MCF 10A (cell line): ENCODE data around the gene AGBL4. TPM values are rescaled to one million over a fixed set of nuclear protein-coding genes. Genes with fewer than 3 reads are reported as not detected.

Source experiments
- BruUV-seq: library from RNA; stranded (reverse); fragments of 400-500 nt; replicated peaks from 2 replicates; lab custom pipeline; 2021; lab: Mats Ljungman, UMichigan
- CTCF ChIA-PET: fragments of 300-600 bp; sonication (Branson Sonifier 250); formaldehyde crosslinking; extraction: SDS; loops from one replicate; lab custom pipeline; 2021; ENCODE audit warnings: antibody characterized with exemption, inconsistent platforms; lab: Yijun Ruan, JAX
- POLR2A ChIA-PET: fragments of 300-600, 350-650 bp; sonication (Branson Sonifier 250); formaldehyde crosslinking; extraction: SDS; loops from one replicate; lab custom pipeline; 2020; ENCODE audit warnings: antibody characterized with exemption, inconsistent platforms; lab: Yijun Ruan, JAX
- DNase-seq: peaks from one replicate; pipeline ENCODE4 v3.0.0-alpha.2; 2018; ENCODE audit not compliant: unreplicated experiment
- H3K27ac Mint-ChIP-seq: one replicate; pipeline ENCODE4 v1.8.0; 2022; ENCODE audit warnings: mild to moderate bottlenecking, low read depth, mixed read lengths; ENCODE audit not compliant: unreplicated experiment
- H3K27me3 Mint-ChIP-seq: one replicate; pipeline ENCODE4 v1.8.0; 2022; ENCODE audit warnings: mixed read lengths; ENCODE audit not compliant: insufficient read depth, unreplicated experiment
- H3K36me3 Mint-ChIP-seq: one replicate; pipeline ENCODE4 v1.8.0; 2022; ENCODE audit warnings: mild to moderate bottlenecking, moderate library complexity, mixed read lengths; ENCODE audit not compliant: insufficient read depth, unreplicated experiment
- H3K4me1 Mint-ChIP-seq: one replicate; pipeline ENCODE4 v1.8.0; 2022; ENCODE audit warnings: mixed read lengths; ENCODE audit not compliant: insufficient read depth, unreplicated experiment
- H3K4me3 Mint-ChIP-seq: one replicate; pipeline ENCODE4 v1.8.0; 2022; ENCODE audit warnings: mild to moderate bottlenecking, moderate library complexity, mixed read lengths; ENCODE audit not compliant: unreplicated experiment
- H3K9me3 Mint-ChIP-seq: one replicate; pipeline ENCODE4 v1.8.0; 2022; ENCODE audit warnings: mixed read lengths; ENCODE audit not compliant: unreplicated experiment
- intact Hi-C: fragments of 100-400 bp; cut with micrococcal nuclease; formaldehyde crosslinking; loops from 2 replicates; pipeline ENCODE4 v1.14.1; 2022
- total RNA-seq: library from RNA; stranded (reverse); gene quantifications from 2 replicates; pipeline ENCODE4 v1.2.3, GENCODE V29; 2022
- TF ChIP-seq, protein P1 (sequence below): fragments of 200-600 bp; IDR thresholded peaks from one replicate; pipeline ENCODE4 v1.8.0; 2022; ENCODE audit warnings: antibody characterized with exemption, mild to moderate bottlenecking; ENCODE audit not compliant: unreplicated experiment

Gene AGBL4
- total RNA-seq, 1 experiment from 2014 or later, result not detected

DNA sequence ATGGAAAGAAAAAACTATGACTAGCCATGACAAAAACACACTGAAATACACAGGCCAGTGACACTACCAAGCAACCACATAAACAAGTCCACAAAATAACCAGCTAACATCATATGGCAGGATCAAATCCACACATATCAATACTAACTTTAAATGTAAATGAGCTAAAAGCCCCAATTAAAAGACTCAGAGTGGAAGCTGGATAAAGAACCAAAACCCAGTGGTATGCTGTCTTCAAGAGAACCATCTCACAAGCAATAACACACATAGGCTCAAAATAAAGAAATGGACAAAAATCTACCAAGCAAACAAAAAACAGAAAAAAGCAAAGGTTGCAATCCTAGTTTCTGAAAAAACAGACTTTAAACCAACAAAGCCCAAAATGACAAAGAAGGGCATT, 770.8 kb downstream of the AGBL4 start:
- intact Hi-C loops, result no loop called here
- Mint-ChIP-seq H3K27me3 (no peaks in the 10 kb centered on the region), H3K4me1 (no peaks in the 10 kb centered on the region), H3K9me3 (peaks cover 12% of the 10 kb centered on the region), H3K36me3 (no peaks in the 10 kb centered on the region), H3K4me3 (no peak overlapping the region), H3K27ac (no peak overlapping the region)
- no peak for DNase-seq
- ChIA-PET CTCF (no interaction called here), POLR2A (no interaction called here)
- TF ChIP-seq, protein P1, sequence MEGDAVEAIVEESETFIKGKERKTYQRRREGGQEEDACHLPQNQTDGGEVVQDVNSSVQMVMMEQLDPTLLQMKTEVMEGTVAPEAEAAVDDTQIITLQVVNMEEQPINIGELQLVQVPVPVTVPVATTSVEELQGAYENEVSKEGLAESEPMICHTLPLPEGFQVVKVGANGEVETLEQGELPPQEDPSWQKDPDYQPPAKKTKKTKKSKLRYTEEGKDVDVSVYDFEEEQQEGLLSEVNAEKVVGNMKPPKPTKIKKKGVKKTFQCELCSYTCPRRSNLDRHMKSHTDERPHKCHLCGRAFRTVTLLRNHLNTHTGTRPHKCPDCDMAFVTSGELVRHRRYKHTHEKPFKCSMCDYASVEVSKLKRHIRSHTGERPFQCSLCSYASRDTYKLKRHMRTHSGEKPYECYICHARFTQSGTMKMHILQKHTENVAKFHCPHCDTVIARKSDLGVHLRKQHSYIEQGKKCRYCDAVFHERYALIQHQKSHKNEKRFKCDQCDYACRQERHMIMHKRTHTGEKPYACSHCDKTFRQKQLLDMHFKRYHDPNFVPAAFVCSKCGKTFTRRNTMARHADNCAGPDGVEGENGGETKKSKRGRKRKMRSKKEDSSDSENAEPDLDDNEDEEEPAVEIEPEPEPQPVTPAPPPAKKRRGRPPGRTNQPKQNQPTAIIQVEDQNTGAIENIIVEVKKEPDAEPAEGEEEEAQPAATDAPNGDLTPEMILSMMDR, result no peak
- no TSS peak for BruUV-seq

- ChIA-PET CTCF (no interaction called here), POLR2A (no interaction called here)
- no peak for DNase-seq
- Mint-ChIP-seq H3K36me3 (no peaks in the 10 kb centered on the region), H3K4me1 (no peaks in the 10 kb centered on the region), H3K9me3 (peaks cover 12% of the 10 kb centered on the region), H3K4me3 (no peak overlapping the region), H3K27ac (no peak overlapping the region), H3K27me3 (no peaks in the 10 kb centered on the region)
- intact Hi-C loops, result no loop called here
- TF ChIP-seq, protein P1, result no peak
- no TSS peak for BruUV-seq
Observed at GRCh38 chr1:49251019-49251784, 772.6 kb downstream of the AGBL4 start.

- POLR2A ChIA-PET, result interaction anchor here (0.7 kb wide), 1 partner anchor 1164 kb away, joined by 3 read pairs; no protein-coding TSS in a partner anchor
- DNase-seq, result no peak
- Mint-ChIP-seq H3K27ac (no peak overlapping the region), H3K4me3 (no peak overlapping the region), H3K36me3 (no peaks in the 10 kb centered on the region), H3K27me3 (no peaks in the 10 kb centered on the region), H3K9me3 (peaks cover 25% of the 10 kb centered on the region), H3K4me1 (no peaks in the 10 kb centered on the region)
- BruUV-seq, result no TSS peak
- intact Hi-C loops, result no loop called here
- CTCF ChIA-PET, result interaction anchor here (0.7 kb wide), 1 partner anchor 942 kb away, joined by 4 read pairs; no protein-coding TSS in a partner anchor
- TF ChIP-seq, protein P1, result no peak
Observed at GRCh38 chr1:49240709-49241221, 783.0 kb downstream of the AGBL4 start.

- H3K27me3 Mint-ChIP-seq, result no peaks in the 10 kb centered on the region
Observed at GRCh38 chr1:49234988-49235387, 788.8 kb downstream of the AGBL4 start.

More at GRCh38 chr1:49234988-49235387, 788.8 kb downstream of the AGBL4 start:
- Mint-ChIP-seq H3K4me3 (no peak overlapping the region), H3K9me3 (peaks cover 17% of the 10 kb centered on the region), H3K27ac (no peak overlapping the region), H3K4me1 (no peaks in the 10 kb centered on the region), H3K36me3 (no peaks in the 10 kb centered on the region)
- intact Hi-C loops, result no loop called here
- POLR2A ChIA-PET, result no interaction called here
- no peak for DNase-seq
- no TSS peak for BruUV-seq
- TF ChIP-seq, protein P1, result no peak
- CTCF ChIA-PET, result interaction anchor here (0.5 kb wide), 1 partner anchor 644 kb away, joined by 5 read pairs; no protein-coding TSS in a partner anchor
